Measurements from ENCODE around the gene AMBP. TPM values are rescaled to one million over a fixed set of nuclear protein-coding genes. Genes with fewer than 3 reads are reported as not detected.

AMBP gene
- total and polyA plus RNA-seq, 2 of the 13 experiments (the other 11 are each of a cell fraction or from before 2014, with no cell fraction given): 1,510 to 2,580 TPM

DNA sequence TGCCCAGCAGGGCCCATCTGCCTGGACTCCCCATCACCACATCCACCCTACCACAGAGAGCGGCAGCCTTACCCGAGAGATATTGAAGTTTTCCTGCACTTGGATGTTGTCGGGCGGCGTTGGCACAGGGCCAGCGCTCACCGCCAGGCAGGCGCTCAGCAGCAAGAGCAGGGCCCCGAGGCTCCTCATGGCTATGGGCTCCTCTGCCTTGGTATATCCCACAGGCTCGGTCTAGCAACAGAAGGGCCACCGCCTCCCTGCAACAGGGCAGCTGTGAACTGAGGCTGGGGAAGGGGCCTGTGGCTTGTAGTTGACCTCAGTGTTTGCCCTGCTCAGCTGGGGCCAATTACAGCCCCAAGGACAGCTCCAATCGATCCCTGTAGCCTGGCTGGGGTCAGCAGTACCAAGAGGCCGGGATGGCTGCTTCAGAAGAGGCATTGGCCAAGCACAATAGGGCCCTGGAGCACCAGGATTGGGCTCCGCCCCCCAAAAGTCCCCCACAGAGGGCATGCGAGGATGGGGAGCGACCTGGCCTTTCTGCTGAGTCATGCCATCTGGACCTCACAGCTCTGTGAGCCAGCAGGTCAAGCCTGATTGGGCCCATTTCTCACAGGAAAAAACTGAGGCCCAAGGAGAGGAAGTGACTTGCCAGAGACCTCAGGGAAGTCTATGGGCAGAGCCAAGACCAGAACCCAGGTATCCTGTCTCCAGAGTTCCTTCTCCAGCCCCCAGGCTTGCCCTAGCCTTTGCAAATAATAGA lies at the start of gene AMBP (continued):
- TF ChIP-seq, protein P1, sequence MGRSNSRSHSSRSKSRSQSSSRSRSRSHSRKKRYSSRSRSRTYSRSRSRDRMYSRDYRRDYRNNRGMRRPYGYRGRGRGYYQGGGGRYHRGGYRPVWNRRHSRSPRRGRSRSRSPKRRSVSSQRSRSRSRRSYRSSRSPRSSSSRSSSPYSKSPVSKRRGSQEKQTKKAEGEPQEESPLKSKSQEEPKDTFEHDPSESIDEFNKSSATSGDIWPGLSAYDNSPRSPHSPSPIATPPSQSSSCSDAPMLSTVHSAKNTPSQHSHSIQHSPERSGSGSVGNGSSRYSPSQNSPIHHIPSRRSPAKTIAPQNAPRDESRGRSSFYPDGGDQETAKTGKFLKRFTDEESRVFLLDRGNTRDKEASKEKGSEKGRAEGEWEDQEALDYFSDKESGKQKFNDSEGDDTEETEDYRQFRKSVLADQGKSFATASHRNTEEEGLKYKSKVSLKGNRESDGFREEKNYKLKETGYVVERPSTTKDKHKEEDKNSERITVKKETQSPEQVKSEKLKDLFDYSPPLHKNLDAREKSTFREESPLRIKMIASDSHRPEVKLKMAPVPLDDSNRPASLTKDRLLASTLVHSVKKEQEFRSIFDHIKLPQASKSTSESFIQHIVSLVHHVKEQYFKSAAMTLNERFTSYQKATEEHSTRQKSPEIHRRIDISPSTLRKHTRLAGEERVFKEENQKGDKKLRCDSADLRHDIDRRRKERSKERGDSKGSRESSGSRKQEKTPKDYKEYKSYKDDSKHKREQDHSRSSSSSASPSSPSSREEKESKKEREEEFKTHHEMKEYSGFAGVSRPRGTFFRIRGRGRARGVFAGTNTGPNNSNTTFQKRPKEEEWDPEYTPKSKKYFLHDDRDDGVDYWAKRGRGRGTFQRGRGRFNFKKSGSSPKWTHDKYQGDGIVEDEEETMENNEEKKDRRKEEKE (IDR thresholded peaks at IDR 0.05): no peak
- TF ChIP-seq NFYB (CRISPR knock-in tag; IDR thresholded peaks at IDR 0.05) (peak; percentile 74), JUN (CRISPR knock-in tag; IDR thresholded peaks at IDR 0.05) (0 out of 2 replicates have a peak, but pooled peaks have one; percentile 54), ZFP36L2 (CRISPR knock-in tag; IDR thresholded peaks at IDR 0.05) (0 out of 2 replicates have a peak, but pooled peaks have one; percentile 26), U2AF1 (optimal IDR thresholded peaks at IDR 0.05; ENCODE audit: low read depth, low read length) (peak; percentile 80), ZBTB7B (CRISPR knock-in tag; IDR thresholded peaks at IDR 0.05) (peak; percentile 98), PAF1 (CRISPR knock-in tag; IDR thresholded peaks at IDR 0.05) (0 out of 2 replicates have a peak, but pooled peaks have one; percentile 26), KLF11 (CRISPR knock-in tag; IDR thresholded peaks at IDR 0.05) (peak; percentile 96), ZNF709 (CRISPR knock-in tag; IDR thresholded peaks at IDR 0.05) (peak; percentile 90; the same call in 1 of the 2 replicates), AGO2 (optimal IDR thresholded peaks at IDR 0.05; ENCODE audit: low read depth, low read length) (peak; percentile 81), ZMYM2 (CRISPR knock-in tag; IDR thresholded peaks at IDR 0.05) (peak; percentile 84; the same call in 1 of the 2 replicates), CREB3 (CRISPR knock-in tag; IDR thresholded peaks at IDR 0.05) (no peak), MYNN (CRISPR knock-in tag; IDR thresholded peaks at IDR 0.05; ENCODE audit: low read depth) (no peak), FLYWCH1 (CRISPR knock-in tag; IDR thresholded peaks at IDR 0.05) (no peak), GATAD2A (CRISPR knock-in tag; IDR thresholded peaks at IDR 0.05) (peak; percentile 95), ZNF451 (CRISPR knock-in tag; IDR thresholded peaks at IDR 0.05) (peak; percentile 95), HOXA3 (CRISPR knock-in tag; IDR thresholded peaks at IDR 0.05) (peak; percentile 87), CEBPG (CRISPR knock-in tag; IDR thresholded peaks at IDR 0.05) (peak; percentile 75), NFKB2 (CRISPR knock-in tag; IDR thresholded peaks at IDR 0.05; ENCODE audit: borderline replicate concordance) (peak; percentile 79; the same call in 1 of the 2 replicates)
- TF ChIP-seq, protein P2, sequence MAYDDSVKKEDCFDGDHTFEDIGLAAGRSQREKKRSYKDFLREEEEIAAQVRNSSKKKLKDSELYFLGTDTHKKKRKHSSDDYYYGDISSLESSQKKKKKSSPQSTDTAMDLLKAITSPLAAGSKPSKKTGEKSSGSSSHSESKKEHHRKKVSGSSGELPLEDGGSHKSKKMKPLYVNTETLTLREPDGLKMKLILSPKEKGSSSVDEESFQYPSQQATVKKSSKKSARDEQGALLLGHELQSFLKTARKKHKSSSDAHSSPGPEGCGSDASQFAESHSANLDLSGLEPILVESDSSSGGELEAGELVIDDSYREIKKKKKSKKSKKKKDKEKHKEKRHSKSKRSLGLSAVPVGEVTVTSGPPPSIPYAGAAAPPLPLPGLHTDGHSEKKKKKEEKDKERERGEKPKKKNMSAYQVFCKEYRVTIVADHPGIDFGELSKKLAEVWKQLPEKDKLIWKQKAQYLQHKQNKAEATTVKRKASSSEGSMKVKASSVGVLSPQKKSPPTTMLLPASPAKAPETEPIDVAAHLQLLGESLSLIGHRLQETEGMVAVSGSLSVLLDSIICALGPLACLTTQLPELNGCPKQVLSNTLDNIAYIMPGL (CRISPR knock-in tag; IDR thresholded peaks at IDR 0.05; ENCODE audit: borderline replicate concordance in 1 of 2, low read depth in 1 of 2): peak; percentile 88 to 94
